Measurements from ENCODE around the gene CMTR1.

Gene CMTR1

GRCh38 chr6:37512400-37513011 is 79.5 kb downstream of the CMTR1 start:
- no peak for DNase-seq (ENCODE audit: low spot score)

- no peak for DNase-seq (ENCODE audit: low spot score)
Measured at GRCh38 chr6:37513155-37513554, 80.1 kb downstream of the CMTR1 start.

- no peak for DNase-seq (ENCODE audit: low spot score)
Measured at GRCh38 chr6:37513576-37513975, 80.6 kb downstream of the CMTR1 start.

GRCh38 chr6:37514321-37514771 is 81.3 kb downstream of the CMTR1 start:
- DNase-seq (ENCODE audit: low spot score) = peak; percentile 61

GRCh38 chr6:37514837-37515236 is 81.8 kb downstream of the CMTR1 start:
- DNase-seq (ENCODE audit: low spot score) = no peak

GRCh38 chr6:37515712-37516075 is 82.7 kb downstream of the CMTR1 start:
- no peak for DNase-seq (ENCODE audit: low spot score)

GRCh38 chr6:37516076-37516919 is 83.3 kb downstream of the CMTR1 start:
- no peak for DNase-seq (ENCODE audit: low spot score)

- DNase-seq (ENCODE audit: low spot score) = no peak
Measured at GRCh38 chr6:37516920-37517405, 83.9 kb downstream of the CMTR1 start.

- DNase-seq (ENCODE audit: low spot score) = no peak
Measured at GRCh38 chr6:37517411-37517812, 84.4 kb downstream of the CMTR1 start.

GRCh38 chr6:37518116-37518515 is 85.1 kb downstream of the CMTR1 start:
- no peak for DNase-seq (ENCODE audit: low spot score)

- DNase-seq (ENCODE audit: low spot score) = no peak
Measured at GRCh38 chr6:37519461-37519860, 86.4 kb downstream of the CMTR1 start.

- no peak for DNase-seq (ENCODE audit: low spot score)
Measured at GRCh38 chr6:37520926-37521325, 87.9 kb downstream of the CMTR1 start.

GRCh38 chr6:37521674-37522073 is 88.7 kb downstream of the CMTR1 start:
- DNase-seq (ENCODE audit: low spot score) = no peak

- no peak for DNase-seq (ENCODE audit: low spot score)
Measured at GRCh38 chr6:37522836-37523235, 89.8 kb downstream of the CMTR1 start.

GRCh38 chr6:37523412-37523811 is 90.4 kb downstream of the CMTR1 start:
- DNase-seq (ENCODE audit: low spot score) = no peak

- DNase-seq (ENCODE audit: low spot score) = peak; percentile 83
Measured at GRCh38 chr6:37524025-37524969, 91.3 kb downstream of the CMTR1 start.

GRCh38 chr6:37524970-37525318 is 91.9 kb downstream of the CMTR1 start:
- DNase-seq (ENCODE audit: low spot score) = no peak

- DNase-seq (ENCODE audit: low spot score) = peak; percentile 57
Measured at GRCh38 chr6:37525460-37526357, 92.7 kb downstream of the CMTR1 start.

- DNase-seq (ENCODE audit: low spot score) = no peak
Measured at GRCh38 chr6:37528541-37528940, 95.5 kb downstream of the CMTR1 start.

GRCh38 chr6:37530297-37530696 is 97.3 kb downstream of the CMTR1 start:
- no peak for DNase-seq (ENCODE audit: low spot score)

- DNase-seq (ENCODE audit: low spot score) = peak; percentile 65
Measured at GRCh38 chr6:37531026-37531425, 98.0 kb downstream of the CMTR1 start.
